Stimulated activated CD8-positive, alpha-beta memory T cell treated with anti-CD3 and anti-CD28 coated beads, Interleukin-2, amount 100 ng/mL, for 1 hour (primary cell): ENCODE results near the gene SLC15A3.

Experiments
- DNase-seq, 2 donors: peaks; one replicate each; pipeline ENCODE4 v3.0.0-alpha.2; 2020; ENCODE audit warnings: low read depth in 2 of 2

Gene SLC15A3

DNA sequence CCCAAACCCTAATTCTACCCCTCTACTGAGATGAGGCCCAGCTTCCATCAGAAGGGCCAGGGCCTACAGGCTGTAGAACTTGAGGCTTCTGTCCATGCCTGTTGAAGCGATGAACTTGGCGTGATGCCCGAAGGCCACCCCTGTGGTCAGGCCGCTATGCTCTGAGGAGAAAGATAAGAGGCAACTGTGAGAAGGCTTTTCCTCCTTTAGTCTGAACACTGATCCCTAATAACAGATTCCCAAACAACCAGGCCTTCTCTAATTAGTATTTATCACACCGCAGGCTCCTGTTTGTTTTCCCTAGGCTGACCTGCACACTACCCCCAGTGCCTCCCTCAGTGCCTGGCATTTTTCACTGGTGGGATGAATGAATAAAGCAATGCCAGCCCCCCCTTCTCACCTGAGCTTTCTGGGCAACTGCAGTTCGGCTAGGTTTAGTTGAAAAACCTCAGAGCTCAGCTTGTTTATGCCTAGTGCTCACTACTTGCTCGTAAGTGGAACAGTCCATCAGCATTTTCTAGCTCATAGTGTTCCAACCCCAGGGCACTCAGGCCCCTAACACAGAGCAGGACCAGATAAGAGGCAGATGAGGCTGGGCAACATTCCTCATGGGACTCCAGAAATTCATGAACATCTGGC is 60.8 kb downstream of the SLC15A3 start:
- DNase-seq: no peak

DNA sequence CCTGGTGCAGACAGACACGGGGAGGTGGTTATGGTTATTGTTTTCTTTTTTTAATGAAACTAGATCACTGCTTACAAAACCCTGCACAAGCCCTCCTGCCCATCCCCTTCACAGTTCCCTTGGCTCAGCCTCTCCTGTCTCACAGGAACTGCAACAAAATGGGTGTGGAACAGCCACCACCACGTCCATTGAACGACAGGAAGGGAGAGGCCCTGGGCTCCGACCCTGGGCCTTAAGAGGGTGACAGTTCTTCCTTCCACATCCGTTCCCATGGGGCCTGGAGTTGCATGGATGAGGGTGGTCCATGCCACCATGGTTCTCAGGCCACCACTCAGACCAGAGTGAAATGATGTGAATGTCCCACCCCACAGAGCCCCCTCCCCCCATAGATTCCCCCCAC is 61.3 kb downstream of the SLC15A3 start:
- no peak for DNase-seq

DNA sequence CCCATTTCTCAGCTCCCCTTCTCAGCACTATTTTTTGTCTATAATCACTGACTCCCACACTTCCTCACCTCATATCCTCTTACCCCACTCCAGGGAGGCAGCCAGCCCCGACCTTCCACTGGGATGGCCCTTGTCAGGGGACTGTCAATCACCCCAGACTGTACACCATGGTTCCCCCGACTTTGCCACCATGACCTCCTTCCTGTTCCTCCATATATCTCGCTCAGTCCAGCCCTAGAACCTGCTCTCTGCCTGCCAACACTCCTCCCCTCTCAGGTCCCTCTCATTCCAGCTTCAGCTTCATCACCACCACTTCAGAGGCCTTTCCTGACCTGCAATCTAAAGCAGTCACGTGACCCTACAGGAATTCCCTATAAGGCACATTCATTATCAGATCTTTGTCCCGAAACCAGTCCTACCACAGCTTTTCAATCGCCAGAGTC is 62.1 kb downstream of the SLC15A3 start:
- no peak for DNase-seq

DNA sequence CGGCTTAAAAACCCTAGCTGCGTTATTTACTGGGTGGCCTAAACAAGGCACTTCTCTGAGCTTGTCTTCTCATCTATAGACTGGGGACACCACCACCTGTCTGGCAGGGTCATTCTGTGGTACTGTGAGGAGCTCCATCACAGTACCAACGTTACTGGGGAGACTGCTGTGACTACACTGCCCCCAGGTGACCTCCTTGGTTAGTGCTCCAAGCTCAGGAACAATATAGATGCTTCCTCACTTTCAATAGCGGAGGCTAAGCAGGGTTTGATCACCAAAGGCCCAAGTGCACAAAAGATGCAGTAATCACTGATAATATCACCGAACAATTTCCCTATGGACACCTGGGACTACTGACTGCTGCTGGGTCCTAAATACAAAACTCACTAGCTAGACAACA is 64.4 kb downstream of the SLC15A3 start:
- no peak for DNase-seq
